ENCODE results near the gene ATP6V1C2.

- TF ChIP-seq CTCF (IDR thresholded peaks at IDR 0.05; ENCODE audit: low read depth, low read length) (no peak), EZH2phosphoT487 (IDR thresholded peaks at IDR 0.05; ENCODE audit: low read depth) (no peak)
Measured at GRCh38 chr2:10680214-10680613, 41.2 kb upstream of the ATP6V1C2 start.

Data from OCI-LY3 (cell line).